Ishikawa (cell line): ENCODE data around the gene GPR119.

Experiments used
- CEBPB ChIP-seq: IDR thresholded peaks from 2 replicates; pipeline ENCODE4 v1.6.1; 2012
- CREB1 ChIP-seq: IDR thresholded peaks from 2 replicates; pipeline ENCODE4 v1.6.1; 2012; ENCODE audit warnings: low read depth
- EGR1 ChIP-seq: IDR thresholded peaks from 2 replicates; pipeline ENCODE4 v1.6.1; 2012
- EP300 ChIP-seq: IDR thresholded peaks from 2 replicates; pipeline ENCODE4 v1.6.1; 2012; ENCODE audit warnings: borderline replicate concordance
- FOXM1 ChIP-seq: IDR thresholded peaks from 2 replicates; pipeline ENCODE4 v1.6.1; 2012; ENCODE audit warnings: low read depth, borderline replicate concordance
- MAX ChIP-seq: IDR thresholded peaks from 2 replicates; pipeline ENCODE4 v1.6.1; 2012
- NFIC ChIP-seq: IDR thresholded peaks from 2 replicates; pipeline ENCODE4 v1.6.1; 2012
- RAD21 ChIP-seq: IDR thresholded peaks from 2 replicates; pipeline ENCODE4 v1.6.1; 2012; ENCODE audit warnings: low read depth
- REST ChIP-seq: IDR thresholded peaks from 2 replicates; pipeline ENCODE4 v1.6.1; 2012; ENCODE audit warnings: low read depth, mild to moderate bottlenecking
- TAF1 ChIP-seq: IDR thresholded peaks from 2 replicates; pipeline ENCODE4 v1.6.1; 2012; ENCODE audit warnings: low read depth, mild to moderate bottlenecking
- TCF12 ChIP-seq: IDR thresholded peaks from 2 replicates; pipeline ENCODE4 v1.6.1; 2012; ENCODE audit warnings: low read depth
- TEAD4 ChIP-seq: IDR thresholded peaks from 2 replicates; pipeline ENCODE4 v1.6.1; 2012
- USF1 ChIP-seq: IDR thresholded peaks from 2 replicates; pipeline ENCODE4 v1.6.1; 2012
- YY1 ChIP-seq: IDR thresholded peaks from 2 replicates; pipeline ENCODE4 v1.6.1; 2012; ENCODE audit warnings: low read depth
- ZBTB7A ChIP-seq: IDR thresholded peaks from 2 replicates; pipeline ENCODE4 v1.6.1; 2012; ENCODE audit warnings: low read depth

The GPR119 gene

GRCh38 chrX:130416785-130417184, 31.3 kb upstream of the GPR119 start:
- TF ChIP-seq EP300, result no peak
- no peak for TF ChIP-seq NFIC
- no peak for TF ChIP-seq YY1
- TF ChIP-seq RAD21, result no peak
- TF ChIP-seq USF1, result no peak
- no peak for TF ChIP-seq TCF12
- no peak for TF ChIP-seq MAX
- no peak for TF ChIP-seq TAF1
- no peak for TF ChIP-seq TEAD4
- no peak for TF ChIP-seq ZBTB7A

DNA sequence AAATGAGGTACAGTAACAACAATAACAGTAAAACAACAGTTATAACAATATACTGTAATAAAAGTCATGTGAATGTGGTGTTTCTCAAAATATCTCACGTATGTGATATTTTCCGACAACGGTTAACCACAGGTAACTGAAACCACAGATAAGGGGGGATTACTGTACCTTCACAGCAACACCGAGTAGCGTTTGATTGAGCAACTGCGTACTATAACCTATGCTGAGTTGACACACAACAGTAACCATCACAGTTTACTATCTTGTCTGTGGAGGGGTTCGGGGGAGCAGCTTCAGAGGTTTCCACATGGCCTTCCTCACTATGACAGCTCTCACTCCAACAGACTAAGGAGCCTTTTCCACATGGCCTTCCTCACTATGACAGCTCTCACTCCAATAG, 29.7 kb upstream of the GPR119 start:
- no peak for TF ChIP-seq CEBPB
- TF ChIP-seq TCF12, result no peak
- no peak for TF ChIP-seq REST

GRCh38 chrX:130414800-130415199, 29.3 kb upstream of the GPR119 start:
- no peak for TF ChIP-seq ZBTB7A
- no peak for TF ChIP-seq REST
- TF ChIP-seq FOXM1, result no peak
- no peak for TF ChIP-seq NFIC
- no peak for TF ChIP-seq RAD21
- TF ChIP-seq USF1, result no peak
- no peak for TF ChIP-seq CREB1

DNA sequence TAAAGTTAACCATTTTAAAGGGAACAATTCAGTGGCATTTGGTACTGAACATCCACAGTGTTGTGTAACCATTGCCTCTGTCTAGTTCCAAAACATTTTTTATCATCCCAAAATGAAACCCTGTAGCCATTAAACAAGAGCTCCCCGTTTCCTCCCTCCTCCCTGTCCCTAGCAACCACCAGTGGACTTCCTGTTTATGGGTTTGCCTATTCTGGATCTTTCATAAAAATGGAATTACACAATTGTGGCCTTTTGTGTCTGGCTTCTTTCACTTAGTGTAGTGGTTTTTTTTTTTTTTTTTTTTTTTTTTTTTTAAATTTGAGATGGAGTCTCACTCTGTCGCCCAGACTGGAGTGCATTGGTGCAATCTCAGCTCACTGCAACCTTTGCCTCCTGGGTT, 27.9 kb upstream of the GPR119 start:
- no peak for TF ChIP-seq USF1

- TF ChIP-seq RAD21 (no peak), EGR1 (no peak), CREB1 (no peak), TEAD4 (no peak), USF1 (no peak), CEBPB (no peak), ZBTB7A (no peak), FOXM1 (no peak), NFIC (no peak), TAF1 (no peak), TCF12 (no peak), REST (no peak), EP300 (no peak), MAX (no peak), YY1 (no peak)
Observed at GRCh38 chrX:130402208-130402684, 16.8 kb upstream of the GPR119 start.
